GM21360 (cell line): Measurements from ENCODE around the gene TLL2.
"Not testable (repeated sequence)": the region's sequence is repeated elsewhere in the genome, so short reads cannot be mapped to it uniquely, and the experiment has no call there.

Experiments
- ATAC-seq: cut with Tn5 transposase; IDR thresholded peaks from one replicate; pipeline ENCODE4 v1.9.1; 2021; ENCODE audit warnings: mild to moderate bottlenecking, moderate library complexity; ENCODE audit not compliant: unreplicated experiment

The TLL2 gene

GRCh38 chr10:96513698-96514561, at the start of gene TLL2:
Gene TLL2, minus strand, starts transcription at chr10:96513926. Its CDS starts 241 bp downstream, at chr10:96513685.
- peak; percentile 65 for ATAC-seq

- ATAC-seq, result no peak
These were observed 47.5 kb upstream of the TLL2 start for GRCh38 chr10:96560966-96561887.

GRCh38 chr10:96560489-96560888, 46.8 kb upstream of the TLL2 start:
- ATAC-seq, result no peak

GRCh38 chr10:96556003-96556402, 42.3 kb upstream of the TLL2 start:
- no peak for ATAC-seq

- ATAC-seq, result no peak
These were observed 41.6 kb upstream of the TLL2 start for GRCh38 chr10:96555330-96555729.

GRCh38 chr10:96548589-96548988, 34.9 kb upstream of the TLL2 start:
- ATAC-seq, result no peak

- ATAC-seq, result not testable (repeated sequence)
These were observed 31.8 kb upstream of the TLL2 start for GRCh38 chr10:96545558-96545957.

- ATAC-seq, result no peak
These were observed 28.2 kb upstream of the TLL2 start for GRCh38 chr10:96541921-96542320.

- no peak for ATAC-seq
These were observed 26.5 kb upstream of the TLL2 start for GRCh38 chr10:96540240-96540639.

- no peak for ATAC-seq
These were observed 25.0 kb upstream of the TLL2 start for GRCh38 chr10:96538683-96539082.

GRCh38 chr10:96536129-96536528, 22.4 kb upstream of the TLL2 start:
- no peak for ATAC-seq

GRCh38 chr10:96532523-96532922, 18.8 kb upstream of the TLL2 start:
- ATAC-seq, result no peak

- no peak for ATAC-seq
These were observed 16.0 kb upstream of the TLL2 start for GRCh38 chr10:96529634-96530279.

- no peak for ATAC-seq
These were observed 11.0 kb upstream of the TLL2 start for GRCh38 chr10:96524741-96525140.

- no peak for ATAC-seq
These were observed 3.6 kb upstream of the TLL2 start for GRCh38 chr10:96517284-96517683.

- no peak for ATAC-seq
These were observed 2.6 kb upstream of the TLL2 start for GRCh38 chr10:96516337-96516736.

- ATAC-seq, result peak; percentile 40
These were observed 425 bp downstream of the TLL2 start for GRCh38 chr10:96513305-96513697.

GRCh38 chr10:96512524-96513304, 1.0 kb downstream of the TLL2 start:
- ATAC-seq, result no peak

- ATAC-seq, result no peak
These were observed 2.4 kb downstream of the TLL2 start for GRCh38 chr10:96511044-96511945.
